Epidermal melanocyte (primary cell): ENCODE results near the gene IFT88.

Experiments
- DNase-seq: peaks from one replicate; pipeline ENCODE4 v3.0.0; 2011; ENCODE audit warnings: low spot score; ENCODE audit not compliant: insufficient read length

IFT88 gene

GRCh38 chr13:20566468-20566897, 474 bp upstream of the IFT88 start:
- DNase-seq = no peak

- DNase-seq = no peak
These were observed 1.0 kb downstream of the IFT88 start for GRCh38 chr13:20567881-20568528.

GRCh38 chr13:20570517-20570916, 3.6 kb downstream of the IFT88 start:
- DNase-seq = no peak

- no peak for DNase-seq
These were observed 4.7 kb downstream of the IFT88 start for GRCh38 chr13:20571676-20572075.

GRCh38 chr13:20573186-20573585, 6.2 kb downstream of the IFT88 start:
- DNase-seq = no peak

GRCh38 chr13:20573636-20574035, 6.7 kb downstream of the IFT88 start:
- no peak for DNase-seq

GRCh38 chr13:20579191-20579590, 12.2 kb downstream of the IFT88 start:
- no peak for DNase-seq

- no peak for DNase-seq
These were observed 13.3 kb downstream of the IFT88 start for GRCh38 chr13:20580257-20580656.

GRCh38 chr13:20582026-20582425, 15.1 kb downstream of the IFT88 start:
- no peak for DNase-seq

- DNase-seq = no peak
These were observed 16.9 kb downstream of the IFT88 start for GRCh38 chr13:20583803-20584293.

GRCh38 chr13:20585371-20585770, 18.4 kb downstream of the IFT88 start:
- DNase-seq = no peak

- no peak for DNase-seq
These were observed 21.7 kb downstream of the IFT88 start for GRCh38 chr13:20588529-20589110.

- no peak for DNase-seq
These were observed 23.6 kb downstream of the IFT88 start for GRCh38 chr13:20590561-20590960.

- DNase-seq = no peak
These were observed 25.6 kb downstream of the IFT88 start for GRCh38 chr13:20592606-20593005.

GRCh38 chr13:20594280-20594679, 27.3 kb downstream of the IFT88 start:
- DNase-seq = no peak

GRCh38 chr13:20607015-20607414, 40.1 kb downstream of the IFT88 start:
- DNase-seq = no peak

GRCh38 chr13:20608438-20609020, 41.6 kb downstream of the IFT88 start:
- DNase-seq = no peak

- no peak for DNase-seq
These were observed 42.2 kb downstream of the IFT88 start for GRCh38 chr13:20609145-20609544.

- no peak for DNase-seq
These were observed 43.0 kb downstream of the IFT88 start for GRCh38 chr13:20610006-20610405.

GRCh38 chr13:20616059-20616797, 49.3 kb downstream of the IFT88 start:
- no peak for DNase-seq

GRCh38 chr13:20623000-20623399, 56.0 kb downstream of the IFT88 start:
- no peak for DNase-seq

GRCh38 chr13:20624213-20624612, 57.3 kb downstream of the IFT88 start:
- DNase-seq = no peak
